Prostate gland (tissue), 2 donors: ENCODE data around the gene HDHD5. TPM values are rescaled to one million over a fixed set of nuclear protein-coding genes. Genes with fewer than 3 reads are reported as not detected.

Source experiments
- DNase-seq: peaks from one replicate; pipeline ENCODE4 v3.0.0-alpha.2; 2019; ENCODE audit warnings: low spot score
- H3K27ac ChIP-seq, 2 donors: fragments of 200-600 bp; sonication (generic); 2 replicates each; pipeline ENCODE4 v1.5.1; 2017 to 2019
- H3K27me3 ChIP-seq: fragments of 200-600 bp; sonication (generic); replicated peaks from 2 replicates; pipeline ENCODE4 v1.5.1; 2019; ENCODE audit not compliant: insufficient read depth
- H3K36me3 ChIP-seq, 2 donors: fragments of 200-600 bp; sonication (generic); 1 replicate in 1 of 2; 2 replicates in 1 of 2; pipeline versions ENCODE4 v1.5.1 to v1.8.1; 2017 to 2019
- H3K4me1 ChIP-seq: fragments of 200-600 bp; sonication (generic); replicated peaks from 2 replicates; pipeline ENCODE4 v1.5.1; 2019
- H3K4me3 ChIP-seq, 2 donors: fragments of 200-600 bp; sonication (generic); 2 replicates each; pipeline ENCODE4 v1.5.1; 2017 to 2019
- H3K9me3 ChIP-seq: fragments of 200-600 bp; sonication (generic); 2 replicates; pipeline ENCODE4 v1.5.1; 2017
- CTCF ChIP-seq, 4 experiments: fragments of 200-600 bp in 2 of 4; fragments of 450-650 bp in 2 of 4; sonication (generic) in 2 of 4; IDR thresholded peaks; 1 replicate in 3 of 4; 2 replicates in 1 of 4; pipeline ENCODE4 v1.5.1; 2016 to 2019; ENCODE audit warnings: antibody characterized with exemption in 4 of 4, mild to moderate bottlenecking in 2 of 4, moderate library complexity in 2 of 4
- POLR2A ChIP-seq: fragments of 450-650 bp; IDR thresholded peaks from one replicate; pipeline ENCODE4 v1.6.1; 2016; ENCODE audit warnings: antibody characterized with exemption, mild to moderate bottlenecking
- POLR2AphosphoS5 ChIP-seq: sonication (generic); formaldehyde crosslinking; IDR thresholded peaks from one replicate; pipeline ENCODE4 v1.6.1; 2017; ENCODE audit warnings: antibody characterized with exemption
- WGBS: methylation state at CpG from one replicate; pipeline ENCODE4 v1.1.5; 2018; 5-methylcytosine and 5-hydroxymethylcytosine counted together
- intact Hi-C: fragments of 100-400 bp; cut with DNase I; formaldehyde crosslinking; loops from one replicate; pipeline ENCODE4 v1.14.2; 2022
- total RNA-seq, 2 donors: library from RNA; depleted of rRNA; stranded (reverse); fragments of >200 nt; gene quantifications; one replicate each; pipeline ENCODE4 v1.1.0, GENCODE V29; 2016

Gene HDHD5
- total RNA-seq, 2 donors from 2014 or later: 38.7 to 51.6 TPM

- no peaks in the 10 kb centered on the region for H3K27me3 ChIP-seq
- TF ChIP-seq POLR2A (no peak), POLR2AphosphoS5 (no peak), CTCF (IDR thresholded peaks at IDR 0.05) (no peak)
- H3K4me3 ChIP-seq: no peak overlapping the region
- no peak overlapping the region for H3K27ac ChIP-seq
- H3K9me3 ChIP-seq: no peaks in the 10 kb centered on the region
- intact Hi-C loops: no loop called here
- no peak for DNase-seq
- peaks cover 11 to 32% of the 10 kb centered on the region in 2 donors for H3K36me3 ChIP-seq
- H3K4me1 ChIP-seq: no peaks in the 10 kb centered on the region
- 87% methylated on average over 22 of the region's 22 CpGs for WGBS
These were observed 53.6 kb downstream of the HDHD5 start for GRCh38 chr22:17105143-17106129.

- no peak for TF ChIP-seq CTCF (IDR thresholded peaks at IDR 0.05)
- TF ChIP-seq POLR2AphosphoS5: no peak
- TF ChIP-seq POLR2A: no peak
- Histone ChIP-seq H3K27ac (no peak overlapping the region), H3K4me1 (no peaks in the 10 kb centered on the region), H3K9me3 (no peaks in the 10 kb centered on the region), H3K4me3 (no peak overlapping the region), H3K36me3 (peaks cover 15 to 32% of the 10 kb centered on the region in 2 donors), H3K27me3 (no peaks in the 10 kb centered on the region)
- WGBS: 92% methylated on average over 13 of the region's 14 CpGs
- DNase-seq: no peak
- intact Hi-C loops: no loop called here
These were observed 54.6 kb downstream of the HDHD5 start for GRCh38 chr22:17104336-17104935.

GRCh38 chr22:17103351-17103750 lies 55.7 kb downstream of the HDHD5 start:
- DNase-seq: no peak
- 95% methylated on average over 9 of the region's 9 CpGs for WGBS

GRCh38 chr22:17102297-17102667 lies 56.8 kb downstream of the HDHD5 start:
- Histone ChIP-seq H3K27me3 (no peaks in the 10 kb centered on the region), H3K27ac (no peak overlapping the region), H3K4me1 (no peaks in the 10 kb centered on the region), H3K9me3 (no peaks in the 10 kb centered on the region), H3K4me3 (no peak overlapping the region), H3K36me3 (peaks cover 10 to 18% of the 10 kb centered on the region in 2 donors)
- no peak for TF ChIP-seq POLR2A
- no peak for TF ChIP-seq CTCF (IDR thresholded peaks at IDR 0.05)
- no peak for TF ChIP-seq POLR2AphosphoS5
- intact Hi-C loops: no loop called here
- DNase-seq: no peak
- 90% methylated on average over 7 of the region's 7 CpGs for WGBS

More at GRCh38 chr22:17103351-17103750, 55.7 kb downstream of the HDHD5 start:
- intact Hi-C loops: no loop called here
- no peaks in the 10 kb centered on the region for H3K4me1 ChIP-seq
- TF ChIP-seq POLR2AphosphoS5 (no peak), CTCF (IDR thresholded peaks at IDR 0.05) (no peak), POLR2A (no peak)
- H3K9me3 ChIP-seq: no peaks in the 10 kb centered on the region
- H3K27ac ChIP-seq: no peak overlapping the region
- H3K27me3 ChIP-seq: no peaks in the 10 kb centered on the region
- peaks cover 11 to 27% of the 10 kb centered on the region in 2 donors for H3K36me3 ChIP-seq
- no peak overlapping the region for H3K4me3 ChIP-seq
